SK-N-DZ (cell line): ENCODE measurements around the gene IRX4.

Experiments
- DNase-seq: peaks from one replicate; pipeline ENCODE4 v3.0.0-alpha.2; 2015; ENCODE audit warnings: low spot score

IRX4 gene

DNA sequence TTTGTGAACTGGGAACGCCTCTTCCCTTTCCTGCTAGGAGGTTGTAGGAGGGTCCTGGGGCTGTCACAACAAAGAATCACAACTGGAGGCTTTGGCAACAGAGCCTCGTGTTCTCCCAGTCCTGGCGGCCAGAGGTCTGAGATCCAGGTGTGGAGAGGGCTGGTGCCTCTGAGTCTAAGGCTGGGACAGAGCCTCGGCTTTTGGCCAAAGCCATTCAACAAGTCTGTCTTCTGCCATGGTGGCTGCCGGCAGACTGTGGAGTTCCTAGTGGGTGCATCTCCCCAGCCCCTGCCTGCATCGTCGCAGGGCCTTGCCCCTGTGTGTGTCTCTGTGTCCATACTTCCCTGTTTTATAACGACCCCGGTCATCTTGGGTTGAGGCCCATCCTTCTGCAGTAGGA lies 9.5 kb upstream of the IRX4 start:
- DNase-seq = no peak

DNA sequence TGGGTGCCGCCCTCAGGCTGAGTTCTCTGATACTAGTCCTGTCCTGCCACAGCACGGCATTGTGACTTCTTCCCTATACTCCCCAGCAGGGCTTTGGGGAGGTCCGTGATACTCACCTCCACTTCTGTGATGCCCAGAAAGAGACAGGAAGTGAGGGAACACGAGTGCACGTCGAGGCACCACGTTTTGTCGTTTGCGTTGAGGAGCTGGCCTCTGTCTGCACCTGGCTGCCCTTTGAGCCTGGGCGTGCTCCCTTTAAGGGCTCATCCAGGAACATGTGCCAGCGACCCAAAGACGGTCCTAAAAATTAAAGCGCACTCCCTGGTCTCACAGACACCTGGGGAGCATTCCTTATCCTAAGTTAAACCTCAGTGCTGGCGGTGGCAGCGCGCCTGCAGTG lies 8.7 kb upstream of the IRX4 start:
- no peak for DNase-seq

DNA sequence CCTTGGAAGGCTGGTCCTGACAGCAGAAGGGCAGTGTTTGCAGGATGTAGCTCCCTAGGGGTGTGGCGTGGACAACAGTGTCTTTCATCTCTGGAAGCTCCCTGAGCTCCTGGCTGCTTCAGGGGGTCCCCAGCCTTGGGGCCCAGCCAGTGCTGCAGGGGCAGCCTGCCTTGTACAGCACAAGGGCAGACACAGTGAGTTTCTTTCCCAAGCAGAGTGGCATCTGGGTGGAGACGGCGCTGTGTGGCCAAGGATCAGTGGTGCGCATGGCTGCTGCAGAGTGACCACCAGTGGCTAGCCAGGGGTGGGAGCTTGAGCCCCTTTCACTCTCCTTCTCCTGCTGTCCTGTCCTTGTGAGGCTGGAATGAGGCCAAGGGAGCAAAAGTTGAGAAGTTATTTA lies 7.6 kb upstream of the IRX4 start:
- DNase-seq = no peak

DNA sequence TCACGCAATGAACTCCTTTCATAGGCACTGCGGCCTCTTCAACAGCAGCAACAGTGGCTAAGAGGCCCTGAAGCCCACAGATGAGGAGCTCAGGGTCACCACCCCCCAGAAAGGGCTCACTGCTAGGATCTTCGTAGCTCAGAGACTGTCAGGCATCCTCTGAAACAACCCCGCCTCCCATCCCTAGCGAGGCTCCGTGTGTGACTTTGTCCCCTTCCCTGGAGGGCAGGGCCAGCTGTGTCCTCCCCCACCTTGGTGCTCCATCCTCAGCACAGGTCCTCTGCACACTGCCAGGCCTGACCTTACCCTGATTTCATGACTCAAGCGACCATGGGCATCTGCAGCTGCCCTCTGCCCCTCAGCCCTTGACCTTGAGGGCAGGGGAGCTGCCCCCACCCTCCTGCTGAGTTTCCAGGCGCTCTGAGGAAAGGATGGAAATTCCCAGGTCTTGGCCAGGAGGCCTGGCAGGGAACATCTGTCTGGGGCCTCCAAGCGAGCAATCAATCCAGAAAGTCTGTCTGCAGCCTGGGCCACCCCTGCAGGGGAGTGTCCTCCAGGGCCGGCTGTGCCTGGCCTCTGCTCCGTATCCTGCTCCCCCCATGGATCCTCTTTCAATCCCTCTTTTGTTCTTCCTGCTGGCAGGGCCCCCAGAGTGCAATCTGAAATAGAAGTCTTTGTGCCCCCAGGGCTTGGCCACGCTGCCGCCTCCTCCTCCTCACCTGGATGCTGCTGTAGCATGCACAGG lies 6.8 kb upstream of the IRX4 start:
- no peak for DNase-seq

DNA sequence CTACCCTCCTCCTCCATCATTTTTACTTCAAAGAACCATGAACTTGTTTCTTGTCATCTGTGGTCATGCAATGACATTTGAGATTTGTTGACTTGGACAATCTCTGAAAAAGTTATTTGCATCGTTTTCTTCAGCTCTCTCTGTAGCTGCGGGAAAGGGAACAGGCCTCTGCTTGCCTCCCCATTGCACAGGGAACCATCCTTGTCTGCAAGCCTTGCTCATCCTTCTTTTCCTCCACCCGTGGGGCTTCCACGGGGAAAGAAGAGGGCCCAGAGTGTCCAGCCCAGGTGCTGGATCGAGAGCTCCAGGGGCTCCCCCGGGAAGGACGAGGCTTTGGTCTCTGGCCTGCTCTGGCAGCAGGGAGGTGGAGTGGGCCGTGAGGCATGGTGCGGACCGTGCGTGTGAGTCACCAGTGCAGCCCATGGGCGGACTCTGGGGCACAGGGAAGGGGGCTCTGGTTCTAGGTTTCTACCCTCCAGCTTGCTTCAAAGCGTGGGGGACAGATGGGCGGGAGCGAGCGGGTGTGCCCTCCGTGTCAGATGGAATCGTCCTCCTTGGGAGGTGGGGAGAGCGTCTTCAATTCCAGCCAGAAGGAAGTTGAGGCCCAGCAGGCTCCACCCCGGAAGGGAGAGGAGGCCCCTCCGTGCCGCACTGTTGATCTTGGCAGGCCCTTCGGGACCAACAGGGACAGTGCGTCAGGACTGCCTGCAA lies 6.0 kb upstream of the IRX4 start:
- no peak for DNase-seq

DNA sequence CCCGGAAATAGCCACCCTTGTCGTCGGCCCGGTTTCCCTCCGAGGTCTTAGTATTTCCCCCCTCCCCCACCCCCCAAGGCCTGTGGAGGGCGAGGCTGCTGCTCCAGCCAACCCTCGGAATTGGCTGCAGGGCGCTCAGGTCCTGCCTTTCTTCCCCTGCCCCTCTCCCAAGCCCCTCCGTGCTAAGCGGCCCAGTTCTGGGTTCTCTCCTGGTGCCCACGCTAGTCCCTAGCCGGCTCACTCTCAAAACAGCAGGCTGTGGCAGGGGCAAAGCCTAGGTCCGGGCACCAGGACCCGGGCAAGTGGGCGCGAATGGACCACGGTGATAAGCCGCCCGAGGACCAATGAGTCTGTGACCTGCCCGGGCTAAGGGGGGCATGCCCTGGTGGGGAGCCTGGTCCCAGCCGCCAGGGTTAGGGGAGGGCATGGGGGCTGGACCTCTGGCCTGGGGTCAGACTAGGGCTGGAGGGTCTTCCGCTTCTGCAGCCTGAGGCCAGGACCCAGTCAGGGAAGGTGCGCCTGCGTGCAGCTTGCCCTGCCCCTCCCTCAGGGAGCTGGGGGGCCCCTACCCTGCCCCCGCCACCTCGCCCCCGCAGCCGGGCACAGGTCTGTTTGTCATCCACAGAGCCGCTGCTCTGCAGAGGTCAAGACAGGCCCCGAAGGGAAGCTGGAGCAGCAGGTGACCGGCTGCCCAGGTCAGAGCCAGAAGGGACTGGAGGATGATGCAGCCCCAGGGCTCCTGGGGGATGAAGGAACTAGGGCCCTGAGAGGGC lies 5.0 kb upstream of the IRX4 start:
- no peak for DNase-seq

DNA sequence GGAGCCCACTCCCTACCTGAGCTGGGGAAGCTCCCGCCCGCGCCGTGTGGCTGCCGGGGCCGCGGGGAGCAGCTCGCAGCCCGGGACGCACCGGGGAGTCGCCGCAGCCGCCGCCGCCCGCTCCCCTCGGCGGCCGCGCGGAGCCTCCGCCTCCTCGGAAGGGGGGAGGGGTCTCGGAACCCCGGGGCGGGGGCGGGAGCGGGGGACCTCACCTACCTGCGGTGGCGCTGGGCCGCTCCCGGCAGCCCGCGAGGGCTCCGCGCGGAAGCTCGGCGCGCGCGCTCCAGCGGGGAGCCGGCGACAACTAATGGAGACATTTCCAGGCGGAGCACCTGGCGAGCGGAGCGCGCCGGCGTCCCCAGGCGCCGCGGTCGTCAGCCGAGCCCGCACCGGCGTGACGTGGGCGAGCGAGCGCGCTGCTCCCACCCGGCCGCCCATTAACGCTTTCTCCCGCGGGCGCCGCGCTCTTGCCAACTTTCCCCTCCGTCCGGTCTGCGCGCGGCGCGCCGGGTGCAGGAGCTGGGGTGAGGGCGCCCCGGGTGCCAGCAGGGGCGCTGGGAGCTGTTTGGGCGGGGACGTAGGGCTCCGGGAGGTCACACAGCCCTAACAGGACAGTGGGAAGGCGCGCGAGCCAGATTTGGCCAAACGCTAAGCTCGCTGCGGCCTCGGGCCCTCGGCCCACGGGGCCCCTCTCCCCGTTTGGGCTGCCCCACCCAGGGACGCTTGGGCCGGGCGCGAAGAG lies 4.3 kb upstream of the IRX4 start:
- no peak for DNase-seq

DNA sequence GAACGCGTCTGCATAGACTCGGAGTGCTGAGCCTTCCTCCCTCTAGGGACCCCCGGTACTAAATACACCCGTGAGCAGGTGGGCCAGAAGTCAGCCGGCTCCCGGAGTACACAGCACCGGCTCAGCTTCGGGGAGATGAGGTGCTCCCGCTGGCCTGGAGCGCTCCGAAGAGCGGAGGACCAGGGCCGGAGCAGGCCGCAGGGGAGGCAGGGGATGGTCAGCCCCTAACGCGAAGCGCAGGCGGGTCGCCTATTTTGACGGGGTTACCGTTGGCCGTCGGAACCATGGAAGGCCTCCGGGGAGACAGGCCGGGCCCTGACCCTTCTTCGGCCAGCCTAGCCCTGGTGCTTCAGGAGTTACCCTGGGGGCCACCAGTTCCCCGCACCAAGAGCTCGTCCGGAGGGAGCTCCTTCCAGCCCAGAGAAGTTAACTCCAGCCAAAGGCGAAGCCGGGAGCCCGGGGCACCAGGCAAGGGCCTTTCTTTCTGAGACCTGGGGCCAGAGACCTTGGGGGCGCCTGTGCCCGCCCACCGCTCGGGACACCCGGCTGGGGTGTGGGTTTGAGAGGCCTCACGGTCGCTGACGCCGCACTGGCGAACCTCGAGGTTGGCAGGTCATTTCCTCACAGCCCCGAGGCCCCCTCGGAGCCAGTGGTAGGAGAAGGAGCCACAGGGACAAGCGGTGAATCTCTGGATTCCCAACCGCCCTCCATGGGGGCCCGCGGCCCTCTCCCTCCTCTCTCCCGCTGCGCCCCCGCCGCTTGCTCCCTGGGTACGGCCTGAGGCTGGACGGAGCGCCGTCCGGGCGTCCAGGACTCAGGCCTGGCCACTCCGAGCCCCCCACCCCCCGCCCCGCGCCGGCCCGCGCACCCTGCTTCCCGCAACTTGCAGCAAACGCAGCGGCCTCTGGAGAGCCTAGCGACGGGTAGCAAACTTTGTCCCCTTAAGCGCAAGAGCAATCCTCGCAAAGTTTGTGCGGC lies 3.4 kb upstream of the IRX4 start:
- DNase-seq = no peak

DNA sequence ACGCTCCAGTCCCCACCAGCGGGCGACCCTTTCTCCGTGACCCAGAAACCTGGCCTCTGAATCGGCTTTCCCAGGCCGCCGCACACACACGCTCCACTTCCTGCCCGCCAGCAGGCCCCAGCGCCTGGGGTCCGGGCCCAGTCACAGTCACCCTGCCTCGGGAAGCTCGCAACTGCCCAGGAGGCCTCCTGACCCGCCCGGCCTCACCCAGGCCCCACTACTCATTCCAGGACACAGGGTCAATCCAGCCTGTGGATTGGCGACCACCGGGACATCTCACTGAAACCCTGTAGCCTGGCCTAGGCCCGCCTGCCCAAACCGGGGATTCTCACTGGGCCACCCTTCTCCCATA lies 2.7 kb upstream of the IRX4 start:
- DNase-seq = no peak

DNA sequence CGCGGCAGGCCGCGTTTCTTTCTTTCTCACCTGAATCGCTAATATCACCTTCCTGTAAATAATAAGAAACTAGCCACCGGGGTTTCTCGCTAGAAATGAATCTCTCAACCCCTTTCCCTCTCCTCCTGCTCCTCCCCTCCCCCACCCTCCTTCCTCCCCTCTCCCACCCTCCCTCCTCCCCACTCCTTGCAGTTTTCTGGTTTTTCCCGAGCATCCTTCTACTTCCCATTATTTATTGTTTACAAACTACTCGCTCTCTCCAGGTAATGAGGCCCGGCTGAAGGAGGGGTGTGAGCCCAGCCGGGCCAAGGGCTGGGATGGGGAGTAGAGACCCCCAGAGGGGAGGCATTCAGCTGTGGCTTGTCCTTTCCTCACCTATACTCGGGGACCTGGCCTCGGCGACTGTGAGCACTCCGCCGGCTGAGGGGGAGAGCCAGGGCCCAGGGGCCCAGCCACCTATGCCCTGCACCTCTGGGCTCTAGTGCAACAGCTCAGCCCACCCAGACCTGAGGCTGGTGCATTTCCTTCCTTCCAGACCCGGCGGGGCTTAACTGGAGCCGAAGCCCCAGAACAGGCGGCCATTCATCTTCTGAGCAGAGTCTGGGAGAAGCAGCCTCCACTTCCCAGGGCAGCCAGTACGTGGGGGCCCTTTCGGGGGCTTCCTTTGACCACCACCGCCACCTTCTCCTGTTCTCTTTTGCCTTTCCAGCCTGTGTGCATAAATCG lies 2.1 kb upstream of the IRX4 start:
- DNase-seq = no peak

DNA sequence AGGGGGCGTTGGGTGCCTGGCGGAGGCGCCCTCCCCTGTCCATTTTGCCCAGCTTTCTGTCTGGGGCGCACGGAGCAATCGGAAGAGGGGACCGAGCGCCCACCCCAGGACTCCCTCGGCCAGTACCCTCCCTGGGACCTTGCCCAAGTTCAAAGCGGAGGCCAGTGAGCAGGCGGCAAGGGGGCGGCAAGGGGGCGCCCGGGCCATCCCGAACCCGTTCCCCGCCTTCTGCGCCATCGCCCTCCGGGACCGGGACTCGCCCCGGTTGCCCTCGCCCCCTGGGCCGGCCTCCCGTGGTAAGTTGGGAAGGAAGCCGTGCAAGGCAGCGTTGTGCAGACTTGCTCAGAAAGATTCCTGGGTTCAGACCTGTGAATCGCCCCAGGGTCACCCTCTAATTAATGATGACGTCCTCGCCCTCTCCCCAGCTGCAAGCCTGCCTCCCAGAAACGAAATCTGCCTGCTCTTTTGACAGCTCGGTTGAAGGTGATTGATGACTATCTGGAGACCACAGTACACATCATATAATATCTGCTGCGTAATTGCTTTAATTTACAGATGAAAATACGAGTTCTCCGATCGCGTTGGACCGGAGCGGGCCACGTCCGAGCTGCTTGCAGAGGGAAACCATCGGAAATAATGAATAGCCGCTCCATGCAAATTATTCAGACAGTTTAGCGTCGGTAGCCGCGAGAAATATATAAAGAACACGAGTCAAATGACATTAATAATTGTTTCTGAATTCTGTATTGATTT lies 1.4 kb upstream of the IRX4 start:
- no peak for DNase-seq

DNA sequence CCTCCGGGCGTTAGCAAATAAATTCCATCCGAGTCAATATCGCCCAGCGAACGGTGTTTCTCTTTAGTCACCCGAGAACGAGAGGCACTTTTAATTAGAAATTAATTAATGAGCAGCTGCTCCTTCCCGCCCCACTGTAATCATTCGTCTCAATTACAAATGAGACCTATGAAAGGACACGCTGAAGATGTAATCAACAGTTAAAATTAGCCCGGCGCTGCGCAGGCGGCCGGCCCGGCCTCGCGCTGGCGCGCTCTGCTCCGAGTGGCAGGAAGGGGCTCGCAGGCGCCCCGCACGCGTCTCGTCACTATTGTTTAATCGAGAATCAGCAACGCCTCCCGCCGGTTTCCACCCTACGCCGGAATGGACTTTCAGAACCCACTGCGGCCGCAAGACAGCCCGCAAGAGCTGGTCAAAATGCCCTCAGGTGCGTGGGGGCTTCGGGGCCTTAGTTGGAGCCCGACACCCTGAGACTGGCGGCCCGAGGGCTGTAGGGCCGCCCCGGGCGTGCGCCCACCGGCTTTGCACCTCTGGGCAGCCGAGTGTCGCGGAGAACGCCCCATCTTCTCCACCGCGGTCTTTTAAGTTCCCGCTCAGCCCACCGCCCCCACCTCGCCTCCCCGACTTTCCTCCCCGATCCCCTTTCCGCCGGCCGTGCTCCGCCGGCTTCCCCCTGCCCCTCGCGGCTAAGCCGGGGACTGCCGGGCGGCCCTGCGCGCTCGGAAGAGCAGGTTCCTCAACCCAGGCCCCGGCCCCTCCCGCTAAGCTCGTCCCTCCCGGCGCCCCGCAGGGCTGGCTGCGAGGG lies 597 bp upstream of the IRX4 start:
- no peak for DNase-seq

DNA sequence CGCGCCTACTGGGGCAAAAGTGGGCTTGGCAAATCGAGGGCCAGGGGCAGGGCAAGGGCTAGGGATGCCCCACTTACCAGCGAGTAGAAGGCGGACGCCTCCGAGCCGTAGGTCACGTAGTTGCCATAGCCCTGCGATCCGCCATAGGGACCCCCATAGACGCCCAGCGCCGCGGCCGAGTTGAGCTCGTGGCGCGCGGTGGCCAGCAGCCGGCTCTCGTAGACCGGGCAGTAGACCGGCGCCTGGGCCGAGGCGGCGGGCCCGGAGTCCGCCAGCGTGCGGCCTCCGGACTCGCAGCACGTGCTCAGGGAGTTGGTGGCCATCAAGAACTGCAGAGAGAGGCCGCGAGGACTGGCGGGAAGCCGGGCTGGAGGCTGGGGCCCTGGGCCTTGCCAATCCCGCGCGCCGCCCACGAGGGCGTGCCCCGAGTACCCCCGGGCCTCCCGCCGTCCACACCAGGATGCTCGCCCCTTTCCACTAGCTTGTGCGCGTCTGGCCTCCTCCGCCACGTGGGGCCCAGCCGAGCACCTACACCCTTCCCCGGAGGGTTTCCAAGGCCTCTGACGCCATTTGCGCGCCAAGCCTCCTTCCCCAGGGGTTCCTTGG lies 891 bp downstream of the IRX4 start:
- DNase-seq = no peak

DNA sequence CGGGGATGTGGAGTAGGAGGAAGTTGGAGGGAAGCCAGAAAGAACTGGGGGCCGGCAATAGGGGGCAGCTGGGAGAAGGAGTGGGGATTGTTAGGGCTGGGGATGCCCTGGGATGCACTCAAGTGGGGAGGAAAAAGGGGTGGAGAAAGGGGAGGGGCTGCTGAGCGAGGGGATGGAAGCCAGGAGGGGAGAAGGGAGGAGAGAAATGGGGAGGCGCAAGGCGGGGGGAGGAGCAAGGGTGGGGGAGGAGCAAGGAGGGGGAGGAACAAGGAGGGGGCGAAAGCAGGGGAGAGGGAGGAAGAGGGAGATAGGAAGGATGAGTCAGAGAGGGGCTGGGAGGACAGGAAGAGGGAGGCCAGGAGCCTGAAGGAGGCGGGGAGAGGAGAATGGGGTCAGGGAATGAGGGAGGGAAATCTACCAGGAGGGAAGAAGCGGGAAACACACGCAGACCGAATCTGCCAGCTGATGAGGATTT lies 1.6 kb downstream of the IRX4 start:
- DNase-seq = no peak

DNA sequence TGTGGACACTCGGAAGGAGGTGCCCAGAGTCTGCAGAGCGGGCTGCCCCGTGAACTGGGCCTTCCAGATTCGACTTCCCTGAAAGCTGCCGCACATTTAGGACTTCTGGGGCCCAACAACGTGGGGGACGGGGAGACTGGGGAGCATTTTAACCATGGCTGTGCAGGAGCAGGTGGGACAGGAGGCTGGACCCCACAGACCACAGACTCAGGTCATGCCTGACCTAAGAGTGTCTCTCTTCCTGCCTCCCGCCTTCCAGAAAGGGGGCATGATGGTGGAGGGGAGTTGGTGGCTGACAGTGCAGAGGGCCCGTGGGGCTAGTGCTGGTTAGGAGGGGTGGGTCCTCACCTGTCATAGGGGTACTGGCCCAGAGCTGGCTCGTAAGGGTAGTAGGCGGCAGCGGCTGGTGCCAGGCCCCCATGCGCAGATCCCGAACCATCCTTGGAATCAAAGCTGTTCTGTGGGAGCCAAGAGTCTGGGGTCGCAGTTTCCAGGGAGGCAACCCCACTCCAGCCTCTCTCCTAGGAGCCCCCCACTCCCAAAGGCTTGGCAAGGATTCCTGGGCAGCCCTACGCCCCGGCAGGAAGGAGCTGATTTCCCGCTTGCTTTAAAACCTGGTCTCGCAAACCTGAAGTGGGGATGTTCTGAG lies 2.2 kb downstream of the IRX4 start:
- no peak for DNase-seq

DNA sequence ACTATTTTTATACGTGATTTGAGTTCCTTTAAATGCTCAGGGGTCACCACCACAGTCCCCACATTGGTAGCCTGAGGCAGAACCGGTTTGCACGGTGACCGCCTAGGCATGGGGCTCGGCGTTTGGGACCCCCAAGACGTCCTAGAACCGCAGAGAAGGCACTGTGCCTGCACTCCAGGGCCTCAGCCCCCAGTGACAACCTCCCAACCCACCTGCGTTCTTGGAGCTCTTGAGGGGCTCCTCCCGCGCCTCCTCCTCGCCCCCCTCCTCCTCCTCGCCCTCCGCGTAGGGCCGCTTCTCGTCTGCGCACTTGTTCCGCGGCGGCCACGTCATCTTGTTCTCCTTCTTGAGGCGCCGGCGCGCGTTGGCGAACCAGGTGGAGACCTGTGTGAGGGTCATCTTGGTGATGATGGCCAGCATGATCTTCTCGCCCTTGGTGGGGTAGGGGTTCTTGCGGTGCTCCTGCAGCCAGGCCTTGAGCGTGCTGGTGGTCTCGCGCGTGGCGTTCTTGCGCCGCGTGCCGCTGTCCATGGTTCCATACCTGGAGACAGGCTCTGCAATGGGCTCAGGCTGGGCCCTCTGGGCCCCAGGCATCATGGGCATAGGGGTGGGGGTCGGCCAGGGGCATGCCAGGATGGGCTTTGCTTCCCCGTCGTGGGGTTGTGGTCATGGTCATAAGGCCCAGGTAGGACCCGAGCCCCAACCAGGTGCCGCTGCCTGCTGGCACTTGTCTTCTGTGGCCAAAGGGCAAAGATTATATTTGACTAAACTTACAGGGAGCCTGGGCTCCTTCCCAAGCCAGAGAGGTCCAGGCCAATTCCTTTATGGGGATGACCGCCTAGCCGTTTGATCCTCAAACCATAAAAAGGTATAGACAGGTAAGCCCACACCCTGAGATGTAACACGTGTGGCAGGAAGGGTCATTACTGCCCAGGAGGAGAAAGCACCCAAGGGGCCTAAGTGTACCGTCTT lies 3.1 kb downstream of the IRX4 start:
- DNase-seq = no peak
